Pancreas (tissue), 10 donors: ENCODE results near the gene NR2F6. TPM values are rescaled to one million over a fixed set of nuclear protein-coding genes. Genes with fewer than 3 reads are reported as not detected.
"Not testable (repeated sequence)": the region's sequence is repeated elsewhere in the genome, so short reads cannot be mapped to it uniquely, and the experiment has no call there.

Source experiments
- ATAC-seq, 4 donors: fragments of 200-7000 bp; cut with Tn5 transposase; one replicate each; pipeline versions ENCODE4 v1.8.0 to v1.9.1; 2020; ENCODE audit warnings: mild to moderate bottlenecking in 4 of 4, moderate library complexity in 4 of 4
- DNase-seq, 6 donors: peaks; one replicate each; pipeline ENCODE4 v3.0.0-alpha.2; 2020
- FAIRE-seq: peaks from 2 replicates; lab custom pipeline; 2012; peaks lifted over from hg19 to GRCh38; lab: Jason Lieb, UNC
- H3K27ac ChIP-seq, 4 donors: fragments of 200-600 bp; sonication (generic); 1 replicate in 3 of 4; 2 replicates in 1 of 4; pipeline versions ENCODE4 v1.5.0 to v1.8.0; 2020
- H3K27me3 ChIP-seq, 4 donors: fragments of 200-600 bp; one replicate each; pipeline ENCODE4 v1.8.0; 2021
- H3K36me3 ChIP-seq, 3 donors: fragments of 200-600 bp; sonication (generic) in 1 of 3; one replicate each; pipeline versions ENCODE4 v1.5.0 to v1.8.0; 2020 to 2021
- H3K4me1 ChIP-seq, 3 donors: fragments of 200-600 bp; one replicate each; pipeline ENCODE4 v1.8.0; 2021
- H3K4me3 ChIP-seq, 4 donors: fragments of 200-600 bp; sonication (generic) in 2 of 4; one replicate each; pipeline versions ENCODE4 v1.5.0 to v1.8.0; 2020 to 2021
- H3K9me3 ChIP-seq, 4 donors: fragments of 200-600 bp; one replicate each; pipeline ENCODE4 v1.8.0; 2021
- CTCF ChIP-seq, 4 donors: fragments of 200-600 bp; sonication (generic) in 3 of 4; IDR thresholded peaks; one replicate each; pipeline versions ENCODE4 v1.5.0 to v1.8.0; 2021; ENCODE audit warnings: antibody characterized with exemption in 4 of 4
- WGBS, 2 donors: extraction: QIAGEN DNeasy Blood & Tissue Kit; methylation state at CpG; one replicate each; pipeline ENCODE4 v1.1.7; 2013; 5-methylcytosine and 5-hydroxymethylcytosine counted together
- intact Hi-C, 3 donors: fragments of 100-400 bp; cut with DNase I; formaldehyde crosslinking; loops; one replicate each; pipeline versions ENCODE4 v1.11.1 to v1.14.2; 2022
- polyA plus RNA-seq, 2 donors: library from polyadenylated mRNA; stranded (reverse); fragments of 200-250 nt; gene quantifications; one replicate each; pipeline ENCODE4 v1.2.3, GENCODE V29; 2013
- total RNA-seq, 6 donors: library from RNA; stranded (reverse); fragmentation: NEBNext Ultra II Directional in 4 of 6; extraction: Animal tissue kit (Norgen Biotek cat#: 25700) in 4 of 6; gene quantifications; one replicate each; pipeline versions ENCODE4 v1.2.1 to v1.2.4, GENCODE V29; 2021 to 2023
- donor health status: healthy with polysubstance abuse.
- donor health status: DM: no; HTN: no; CAD: no; lungs with moderate emphysema.
- donor health status: DM: no; HTN: no; CAD: no.
- donor health status: control.
- donor health status: control.
- donor health status: Bipolar disorder and iron deficiency.
- donor health status: DM: yes; HTN: yes; CAD: no.
- donor health status: DM: no; HTN: no; CAD: no.
- donor health status: DM: no; HTN: no; CAD: no.
- donor health status: DM: yes; HTN: yes; CAD: no.

The NR2F6 gene
- total and polyA plus RNA-seq, 8 donors: 21.3 to 51.2 (median 34.6) TPM

GRCh38 chr19:17195106-17195505, 50.6 kb downstream of the NR2F6 start:
- peaks cover 2 to 35% (median 14%) of the 10 kb centered on the region in 3 donors for H3K36me3 ChIP-seq
- H3K9me3 ChIP-seq: no peaks in the 10 kb centered on the region
- no peak for DNase-seq
- no peaks in the 10 kb centered on the region for H3K27me3 ChIP-seq
- no peaks in the 10 kb centered on the region for H3K4me1 ChIP-seq
- H3K27ac ChIP-seq: no peak overlapping the region
- no peak overlapping the region for H3K4me3 ChIP-seq
- intact Hi-C loops: no loop called here
- TF ChIP-seq CTCF (IDR thresholded peaks at IDR 0.05): no peak
- WGBS, 2 donors: 97 to 98% methylated on average over 14 to 23 of the region's 23 CpGs
- FAIRE-seq: no peak
- ATAC-seq: no peak

GRCh38 chr19:17194608-17195007, 51.1 kb downstream of the NR2F6 start:
- ATAC-seq (no peak), DNase-seq (no peak), FAIRE-seq (no peak)
- Histone ChIP-seq H3K27me3 (no peaks in the 10 kb centered on the region), H3K9me3 (no peaks in the 10 kb centered on the region), H3K27ac (no peak overlapping the region), H3K36me3 (peaks cover 2 to 35% (median 14%) of the 10 kb centered on the region in 3 donors), H3K4me3 (no peak overlapping the region), H3K4me1 (no peaks in the 10 kb centered on the region)
- WGBS, 2 donors: 94 to 95% methylated on average over 16 of the region's 16 CpGs
- TF ChIP-seq CTCF (IDR thresholded peaks at IDR 0.05): no peak
- intact Hi-C loops: no loop called here

- FAIRE-seq: no peak
- WGBS, 2 donors: 97 to 99% methylated on average over 24 to 26 of the region's 26 CpGs
- Histone ChIP-seq H3K36me3 (peaks cover 2 to 29% (median 14%) of the 10 kb centered on the region in 3 donors), H3K27ac (no peak overlapping the region), H3K4me3 (no peak overlapping the region), H3K4me1 (no peaks in the 10 kb centered on the region), H3K9me3 (no peaks in the 10 kb centered on the region), H3K27me3 (no peaks in the 10 kb centered on the region)
- no peak for ATAC-seq
- intact Hi-C loops: no loop called here
- no peak for DNase-seq
- no peak for TF ChIP-seq CTCF (IDR thresholded peaks at IDR 0.05)
Measured at GRCh38 chr19:17192751-17193150, 53.0 kb downstream of the NR2F6 start.

GRCh38 chr19:17191736-17192135, 54.0 kb downstream of the NR2F6 start:
- not testable (repeated sequence) for DNase-seq, ATAC-seq, FAIRE-seq

GRCh38 chr19:17185590-17185989, 60.1 kb downstream of the NR2F6 start:
- ATAC-seq: no peak
- WGBS, 2 donors: 86 to 97% methylated on average over 8 of the region's 8 CpGs
- H3K4me3 ChIP-seq: no peak overlapping the region
- no peaks in the 10 kb centered on the region for H3K36me3 ChIP-seq
- no peaks in the 10 kb centered on the region for H3K4me1 ChIP-seq
- TF ChIP-seq CTCF (IDR thresholded peaks at IDR 0.05): no peak
- intact Hi-C loops: no loop called here
- no peak for DNase-seq
- H3K9me3 ChIP-seq: no peaks in the 10 kb centered on the region
- no peaks in the 10 kb centered on the region for H3K27me3 ChIP-seq
- FAIRE-seq: no peak
- H3K27ac ChIP-seq: no peak overlapping the region

More at GRCh38 chr19:17191736-17192135, 54.0 kb downstream of the NR2F6 start:
- H3K4me3 ChIP-seq, intact Hi-C loops, H3K4me1 ChIP-seq, H3K9me3 ChIP-seq, H3K27ac ChIP-seq, H3K27me3 ChIP-seq: not testable (repeated sequence)
- H3K36me3 ChIP-seq: peaks cover 2 to 29% (median 14%) of the 10 kb centered on the region in 3 donors
- WGBS, 2 donors: 89 to 96% methylated on average over 6 of the region's 6 CpGs
